ENCODE results near the gene SYT1.

- TF ChIP-seq CTCF (IDR thresholded peaks at IDR 0.05), result no peak
- no peak for TF ChIP-seq POLR2A (IDR thresholded peaks at IDR 0.05)
These were observed 574.1 kb downstream of the SYT1 start for GRCh38 chr12:79438480-79439174.

Measured in prostate gland (tissue), 2 donors.